A549 (cell line): ENCODE results near the gene CTR9. TPM values are rescaled to one million over a fixed set of nuclear protein-coding genes. Genes with fewer than 3 reads are reported as not detected.

ENCODE experiments used
- ATAC-seq, 2 experiments: fragments of 200-7000 bp in 1 of 2; fragments of >200 bp in 1 of 2; cut with Nextera tagmentation in 1 of 2; cut with Tn5 transposase in 1 of 2; 3 replicates each; pipeline versions ENCODE4 v1.8.0 to v1.9.1; 2018 to 2020; ENCODE audit warnings: mild to moderate bottlenecking in 1 of 2, moderate library complexity in 1 of 2
- CTCF ChIA-PET: fragments of 300-600 bp; sonication (Branson Sonifier 250); formaldehyde crosslinking; extraction: SDS; loops from one replicate; lab custom pipeline; 2021; ENCODE audit warnings: antibody characterized with exemption, inconsistent platforms; lab: Yijun Ruan, JAX
- POLR2A ChIA-PET: fragments of 350-600 bp; formaldehyde crosslinking; extraction: SDS; loops from one replicate; lab custom pipeline; 2021; ENCODE audit warnings: antibody characterized with exemption, inconsistent platforms; lab: Yijun Ruan, JAX
- DNase-seq, 2 experiments: peaks; one replicate each; pipeline versions ENCODE4 v3.0.0 to v3.0.0-alpha.2; 2011 to 2016; ENCODE audit warnings: low read depth in 1 of 2, low spot score in 1 of 2
- FAIRE-seq: peaks from 2 replicates; lab custom pipeline; 2011; peaks lifted over from hg19 to GRCh38; lab: Jason Lieb, UNC
- H3K27ac ChIP-seq, 2 experiments: fragments of >200 bp; sonication (Bioruptor Twin); formaldehyde crosslinking; 3 replicates each; pipeline ENCODE4 v1.5.1; 2016 to 2017
- H3K4me1 ChIP-seq: fragments of >200 bp; sonication (Bioruptor Twin); formaldehyde crosslinking; 3 replicates; pipeline ENCODE4 v1.6.1; 2016
- H3K4me2 ChIP-seq: fragments of >200 bp; sonication (Bioruptor Twin); formaldehyde crosslinking; 3 replicates; pipeline ENCODE4 v1.6.1; 2016
- H3K4me3 ChIP-seq: fragments of >200 bp; sonication (Bioruptor Twin); formaldehyde crosslinking; 3 replicates; pipeline ENCODE4 v1.5.1; 2016
- H3K9me3 ChIP-seq: fragments of >200 bp; sonication (Bioruptor Twin); formaldehyde crosslinking; 3 replicates; pipeline ENCODE4 v1.6.1; 2016
- E2F6 ChIP-seq: IDR thresholded peaks from 2 replicates; pipeline ENCODE4 v1.6.1; 2012; ENCODE audit warnings: low read depth, borderline replicate concordance
- ESRRA ChIP-seq: fragments of 150-350 bp; IDR thresholded peaks from 2 replicates; pipeline ENCODE4 v1.6.1; 2014; ENCODE audit warnings: mild to moderate bottlenecking, low read length, borderline replicate concordance
- HES2 ChIP-seq: fragments of >200 bp; sonication (Bioruptor Twin); formaldehyde crosslinking; IDR thresholded peaks from 2 replicates; pipeline ENCODE4 v1.6.1; 2016
- HOXA7 ChIP-seq: fragments of 250-450 bp; sonication (Bioruptor Pico); IDR thresholded peaks from 2 replicates; pipeline ENCODE4 v1.5.0; 2020; ENCODE audit warnings: mild to moderate bottlenecking, moderate library complexity
- HOXB13 ChIP-seq: fragments of 250-450 bp; sonication (Bioruptor Pico); IDR thresholded peaks from 2 replicates; pipeline ENCODE4 v1.5.0; 2020; ENCODE audit warnings: low read depth, mild to moderate bottlenecking, moderate library complexity
- JUNB ChIP-seq: fragments of >200 bp; sonication (Bioruptor Twin); formaldehyde crosslinking; IDR thresholded peaks from 2 replicates; pipeline ENCODE4 v1.6.1; 2016
- MAFK ChIP-seq: fragments of 450-650 bp; IDR thresholded peaks from 2 replicates; pipeline ENCODE4 v1.6.1; 2014; ENCODE audit not compliant: partially characterized antibody
- MYC ChIP-seq: IDR thresholded peaks from 2 replicates; pipeline ENCODE4 v1.6.1; 2012; ENCODE audit warnings: mild to moderate bottlenecking, inconsistent platforms, low read length, improper control_type of control experiment, borderline replicate concordance
- PHF8 ChIP-seq: fragments of 200-600 bp; sonication (generic); IDR thresholded peaks from 2 replicates; pipeline ENCODE4 v1.6.1; 2016; ENCODE audit warnings: low read depth, mild to moderate bottlenecking, antibody characterized with exemption, moderate library complexity, borderline replicate concordance
- POLR2A ChIP-seq: IDR thresholded peaks from 2 replicates; pipeline ENCODE4 v1.6.1; 2012; ENCODE audit warnings: mild to moderate bottlenecking, low read length
- RNF2 ChIP-seq: fragments of 200-600 bp; sonication (generic); IDR thresholded peaks from 2 replicates; pipeline ENCODE4 v1.6.1; 2016; ENCODE audit warnings: low read depth, mild to moderate bottlenecking, antibody characterized with exemption, moderate library complexity, borderline replicate concordance
- TP53 ChIP-seq: fragments of 250-450 bp; sonication (Bioruptor Pico); IDR thresholded peaks from 2 replicates; pipeline ENCODE4 v1.5.0; 2021; ENCODE audit warnings: mild to moderate bottlenecking, moderate library complexity
- WGBS: methylation state at CpG from one replicate; pipeline ENCODE4 v1.1.6; 2017; ENCODE audit errors: missing lambda C conversion rate; 5-methylcytosine and 5-hydroxymethylcytosine counted together
- polyA plus RNA-seq, 4 experiments: library from polyadenylated mRNA; depleted of rRNA in 3 of 4; stranded (reverse); fragments of >200 nt; fragmentation: RNase III in 1 of 4; extraction: RNeasy Plus Mini Kit Qiagen cat#74134 plus additional on column Dnase treatment in 1 of 4; gene quantifications; 2 replicates in 3 of 4; 3 replicates in 1 of 4; pipeline ENCODE4 v1.2.3, GENCODE V29; 2011 to 2017
- TF ChIP-seq, protein P1 (sequence below): fragments of 250-450 bp; sonication (Bioruptor Pico); IDR thresholded peaks from 2 replicates; pipeline ENCODE4 v1.5.0; 2021; ENCODE audit warnings: mild to moderate bottlenecking, moderate library complexity, borderline replicate concordance
- TF ChIP-seq, protein P2 (sequence below): fragments of 250-450 bp; sonication (Bioruptor Pico); IDR thresholded peaks from 2 replicates; pipeline ENCODE4 v1.5.0; 2020; ENCODE audit warnings: low read depth, mild to moderate bottlenecking, moderate library complexity

Gene CTR9
- polyA plus RNA-seq, 2 of the 4 experiments (the other 2 are of a cell fraction), result 24.8 to 35.0 TPM

- TF ChIP-seq, protein P1, sequence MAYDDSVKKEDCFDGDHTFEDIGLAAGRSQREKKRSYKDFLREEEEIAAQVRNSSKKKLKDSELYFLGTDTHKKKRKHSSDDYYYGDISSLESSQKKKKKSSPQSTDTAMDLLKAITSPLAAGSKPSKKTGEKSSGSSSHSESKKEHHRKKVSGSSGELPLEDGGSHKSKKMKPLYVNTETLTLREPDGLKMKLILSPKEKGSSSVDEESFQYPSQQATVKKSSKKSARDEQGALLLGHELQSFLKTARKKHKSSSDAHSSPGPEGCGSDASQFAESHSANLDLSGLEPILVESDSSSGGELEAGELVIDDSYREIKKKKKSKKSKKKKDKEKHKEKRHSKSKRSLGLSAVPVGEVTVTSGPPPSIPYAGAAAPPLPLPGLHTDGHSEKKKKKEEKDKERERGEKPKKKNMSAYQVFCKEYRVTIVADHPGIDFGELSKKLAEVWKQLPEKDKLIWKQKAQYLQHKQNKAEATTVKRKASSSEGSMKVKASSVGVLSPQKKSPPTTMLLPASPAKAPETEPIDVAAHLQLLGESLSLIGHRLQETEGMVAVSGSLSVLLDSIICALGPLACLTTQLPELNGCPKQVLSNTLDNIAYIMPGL (CRISPR knock-in tag), result no peak
- TF ChIP-seq E2F6, result no peak
These were observed 49.1 kb upstream of the CTR9 start (continued) for GRCh38 chr11:10701982-10702381.

- ATAC-seq (no peak), DNase-seq (no peak), FAIRE-seq (no peak)
- CTCF ChIA-PET, result interaction anchor here (2.2 kb wide), 1 partner anchor 167 kb away, joined by 9 read pairs; the partner anchor contains the start of gene RNF141
- Histone ChIP-seq H3K9me3 (no peaks in the 10 kb centered on the region), H3K4me1 (no peaks in the 10 kb centered on the region), H3K4me3 (no peak overlapping the region), H3K4me2 (no peak overlapping the region), H3K27ac (no peak overlapping the region)
- WGBS, result 57% methylated on average over 3 of the region's 3 CpGs
- TF ChIP-seq POLR2A (no peak), MAFK (no peak), E2F6 (no peak), HOXB13 (no peak), PHF8 (no peak), RNF2 (no peak), ESRRA (no peak), JUNB (no peak), HES2 (no peak), TP53 (no peak)
- TF ChIP-seq, protein P2, sequence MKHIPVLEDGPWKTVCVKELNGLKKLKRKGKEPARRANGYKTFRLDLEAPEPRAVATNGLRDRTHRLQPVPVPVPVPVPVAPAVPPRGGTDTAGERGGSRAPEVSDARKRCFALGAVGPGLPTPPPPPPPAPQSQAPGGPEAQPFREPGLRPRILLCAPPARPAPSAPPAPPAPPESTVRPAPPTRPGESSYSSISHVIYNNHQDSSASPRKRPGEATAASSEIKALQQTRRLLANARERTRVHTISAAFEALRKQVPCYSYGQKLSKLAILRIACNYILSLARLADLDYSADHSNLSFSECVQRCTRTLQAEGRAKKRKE (CRISPR knock-in tag), result no peak
- TF ChIP-seq, protein P1 (CRISPR knock-in tag), result no peak
- POLR2A ChIA-PET, result no interaction called here
These were observed 42.9 kb upstream of the CTR9 start for GRCh38 chr11:10708131-10708530.

DNA sequence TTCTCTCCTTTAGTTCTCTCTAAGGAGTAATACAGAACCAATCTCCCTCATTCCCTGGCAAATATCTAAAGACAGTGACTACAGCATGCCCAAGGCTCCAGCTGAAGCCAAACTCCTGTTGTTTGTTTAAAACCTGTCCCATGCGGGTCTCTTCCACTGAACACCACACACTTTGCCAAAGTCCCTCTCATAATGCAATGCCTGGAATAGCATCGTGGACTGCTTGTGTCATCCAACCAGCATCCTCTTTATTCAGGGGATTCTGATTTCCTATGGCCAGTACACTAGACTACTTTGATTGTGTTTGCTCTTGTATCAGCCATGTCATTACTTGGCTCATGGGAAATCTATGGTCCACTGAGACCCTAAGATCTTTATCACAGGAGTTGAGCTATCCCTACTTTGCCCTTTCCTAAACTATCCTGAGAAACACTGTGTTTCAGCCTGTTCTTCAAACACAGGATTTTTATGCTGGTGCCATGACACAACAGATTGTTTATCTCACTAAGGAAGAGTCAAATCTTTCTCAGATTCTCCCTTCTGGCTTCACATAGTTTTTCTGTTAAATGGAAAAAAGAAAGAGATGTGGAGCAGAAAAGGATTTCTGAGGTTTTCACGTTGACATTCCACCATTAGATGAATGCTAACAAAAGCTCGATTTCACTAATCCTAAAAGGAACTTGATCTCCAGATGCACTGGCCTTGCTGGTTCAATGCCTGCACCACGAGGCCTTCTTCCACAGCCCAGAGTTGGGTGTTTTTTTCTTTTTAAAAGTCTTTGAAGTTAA is 41.6 kb upstream of the CTR9 start:
- FAIRE-seq (no peak), DNase-seq (no peak), ATAC-seq (no peak)
- Histone ChIP-seq H3K4me2 (no peak overlapping the region), H3K4me1 (no peaks in the 10 kb centered on the region), H3K4me3 (no peak overlapping the region), H3K9me3 (no peaks in the 10 kb centered on the region), H3K27ac (no peak overlapping the region)
- no peak for TF ChIP-seq MYC
- no peak for TF ChIP-seq HOXA7 (CRISPR knock-in tag)
- CTCF ChIA-PET, result interaction anchor here (1.4 to 2.4 kb wide), 3 partner anchors 16 to 26 kb away, joined by 4 to 7 read pairs (median 5); partner anchors contain the start of gene IRAG1
- POLR2A ChIA-PET, result no interaction called here
- WGBS, result 45% methylated on average over 5 of the region's 5 CpGs
